OCI-LY1 (cell line): Measurements from ENCODE around the gene NCOA5.

Source experiments
- CTCF ChIP-seq: fragments of 200-600 bp; sonication (generic), shearing (Covaris generic); IDR thresholded peaks from 2 replicates; pipeline ENCODE4 v1.5.1; 2017; ENCODE audit warnings: mild to moderate bottlenecking, antibody characterized with exemption, low read length, moderate library complexity, mixed read lengths
- EZH2 ChIP-seq: fragments of 200-600 bp; sonication (generic), shearing (Covaris generic); IDR thresholded peaks from 2 replicates; pipeline ENCODE4 v1.8.0; 2017; ENCODE audit warnings: borderline replicate concordance, mixed run types, mild to moderate bottlenecking, antibody characterized with exemption, low read length, moderate library complexity, mixed read lengths

- TF ChIP-seq CTCF, result no peak
- TF ChIP-seq EZH2, result no peak
Measured at GRCh38 chr20:46108435-46108841, 18.7 kb upstream of the NCOA5 start.
